K562 (cell line): Measurements from ENCODE around the gene PLD3. TPM values are rescaled to one million over a fixed set of nuclear protein-coding genes. Genes with fewer than 3 reads are reported as not detected.
A peak's percentile ranks its signal among the peaks of the same experiment; 100 is the strongest.

ENCODE experiments used
- BCOR ChIP-seq: fragments of 450-650 bp; IDR thresholded peaks from 2 replicates; pipeline ENCODE4 v1.6.1; 2016
- CBFA2T2 ChIP-seq: fragments of 450-650 bp; conservative IDR thresholded peaks from 2 replicates; pipeline ENCODE4 v1.6.1; 2017; ENCODE audit warnings: mild to moderate bottlenecking
- HDAC1 ChIP-seq, 2 experiments: fragments of 450-650 bp; IDR thresholded peaks; 2 replicates each; pipeline ENCODE4 v1.6.1; 2016 to 2017; ENCODE audit warnings: inconsistent platforms in 1 of 2, mild to moderate bottlenecking in 1 of 2, moderate library complexity in 1 of 2
- HDGF ChIP-seq: fragments of 450-650 bp; IDR thresholded peaks from 2 replicates; pipeline ENCODE4 v1.6.1; 2016
- ILK ChIP-seq: fragments of 450-650 bp; IDR thresholded peaks from 2 replicates; pipeline ENCODE4 v1.6.1; 2016; ENCODE audit warnings: missing genetic modification characterization, low read depth, mild to moderate bottlenecking, missing compliant biosample characterization, moderate library complexity, borderline replicate concordance
- KDM5B ChIP-seq: fragments of 200-600 bp; sonication (generic); IDR thresholded peaks from 2 replicates; pipeline ENCODE4 v1.6.1; 2012; ENCODE audit warnings: low read depth, mild to moderate bottlenecking, moderate library complexity, low read length, control low read depth, inconsistent platforms; ENCODE audit not compliant: insufficient replicate concordance
- NR1H2 ChIP-seq: sonication (generic); formaldehyde crosslinking; IDR thresholded peaks from 2 replicates; pipeline ENCODE4 v1.4.0; 2020; ENCODE audit warnings: mild to moderate bottlenecking, missing genetic modification reagents
- NR2C2 ChIP-seq, 2 experiments: fragments of 200-800 bp in 1 of 2; sonication (Bioruptor generic) in 1 of 2; sonication (generic) in 1 of 2; formaldehyde crosslinking in 1 of 2; IDR thresholded peaks; 2 replicates each; pipeline versions ENCODE4 v1.6.1 to v1.8.0; 2016 to 2022; ENCODE audit warnings: mild to moderate bottlenecking in 1 of 2, missing compliant biosample characterization in 1 of 2, missing genetic modification characterization in 1 of 2, missing genetic modification reagents in 1 of 2
- PHTF2 ChIP-seq: fragments of 250-450 bp; sonication (Bioruptor Pico); IDR thresholded peaks from 2 replicates; pipeline ENCODE4 v1.5.0; 2021; ENCODE audit warnings: mild to moderate bottlenecking
- RBM15 ChIP-seq: fragments of 200-400 bp; formaldehyde crosslinking; IDR thresholded peaks from 2 replicates; pipeline ENCODE4 v1.6.1; 2018; ENCODE audit warnings: mild to moderate bottlenecking, low read length, moderate library complexity; ENCODE audit not compliant: insufficient read depth
- SOX6 ChIP-seq: fragments of 450-650 bp; IDR thresholded peaks from 2 replicates; pipeline ENCODE4 v1.6.1; 2014; ENCODE audit warnings: mild to moderate bottlenecking
- ZNF12 ChIP-seq: sonication (generic); formaldehyde crosslinking; IDR thresholded peaks from 2 replicates; pipeline ENCODE4 v1.4.0; 2020; ENCODE audit warnings: mild to moderate bottlenecking, missing genetic modification reagents
- ZNF436 ChIP-seq: fragments of 250-450, 450-650 bp; sonication (Bioruptor Pico); formaldehyde crosslinking; IDR thresholded peaks from 2 replicates; pipeline ENCODE4 v1.7.0; 2020; ENCODE audit warnings: mild to moderate bottlenecking
- polyA plus RNA-seq, 8 experiments: library from polyadenylated mRNA; depleted of rRNA in 4 of 8; stranded (reverse) in 5 of 8; unstranded in 3 of 8; fragments of >200 nt; fragmentation: Nextera tagmentation in 2 of 8; fragmentation: Illumina TruSeq in 1 of 8; extraction: Ambion mirVana in 2 of 8; extraction: Trizol in 1 of 8; gene quantifications; 2 replicates each; pipeline versions ENCODE4 v1.2.1 to v1.2.3, GENCODE V29; 2011 to 2014; ENCODE audit warnings: inconsistent platforms in 1 of 8, missing spikeins in 1 of 8
- total RNA-seq, 7 experiments: library from RNA; depleted of rRNA in 6 of 7; stranded (reverse); fragments of >200 nt in 6 of 7; fragmentation: Illumina TruSeq in 2 of 7; extraction: Trizol in 2 of 7; gene quantifications; 2 replicates each; pipeline versions ENCODE4 v1.2.1 to v1.2.3, GENCODE V29; 2011 to 2021; ENCODE audit warnings: low replicate concordance in 1 of 7
- TF ChIP-seq, protein P1 (sequence below): fragments of 250-450 bp; sonication (Bioruptor Pico); IDR thresholded peaks from 2 replicates; pipeline ENCODE4 v1.5.0; 2021; ENCODE audit warnings: mild to moderate bottlenecking, moderate library complexity
- TF ChIP-seq, protein P2 (sequence below): fragments of 450-650 bp; formaldehyde crosslinking; IDR thresholded peaks from 2 replicates; pipeline ENCODE4 v1.4.0; 2022; ENCODE audit warnings: missing genetic modification characterization
- TF ChIP-seq, protein P3 (sequence below): IDR thresholded peaks from 2 replicates; pipeline ENCODE4 v1.6.1; 2011; ENCODE audit warnings: borderline replicate concordance, low read depth, mild to moderate bottlenecking, moderate library complexity, low read length; ENCODE audit not compliant: insufficient read depth, poor library complexity, severe bottlenecking
- TF ChIP-seq, protein P4 (sequence below): fragments of 250-450 bp; sonication (Bioruptor Pico); IDR thresholded peaks from 2 replicates; pipeline ENCODE4 v1.8.0; 2021; ENCODE audit warnings: mild to moderate bottlenecking, moderate library complexity

The PLD3 gene
- total and polyA plus RNA-seq, 9 of the 15 experiments (the other 6 are each of a cell fraction or from before 2014, with no cell fraction given): 2.3 to 128 (median 72.7) TPM

DNA sequence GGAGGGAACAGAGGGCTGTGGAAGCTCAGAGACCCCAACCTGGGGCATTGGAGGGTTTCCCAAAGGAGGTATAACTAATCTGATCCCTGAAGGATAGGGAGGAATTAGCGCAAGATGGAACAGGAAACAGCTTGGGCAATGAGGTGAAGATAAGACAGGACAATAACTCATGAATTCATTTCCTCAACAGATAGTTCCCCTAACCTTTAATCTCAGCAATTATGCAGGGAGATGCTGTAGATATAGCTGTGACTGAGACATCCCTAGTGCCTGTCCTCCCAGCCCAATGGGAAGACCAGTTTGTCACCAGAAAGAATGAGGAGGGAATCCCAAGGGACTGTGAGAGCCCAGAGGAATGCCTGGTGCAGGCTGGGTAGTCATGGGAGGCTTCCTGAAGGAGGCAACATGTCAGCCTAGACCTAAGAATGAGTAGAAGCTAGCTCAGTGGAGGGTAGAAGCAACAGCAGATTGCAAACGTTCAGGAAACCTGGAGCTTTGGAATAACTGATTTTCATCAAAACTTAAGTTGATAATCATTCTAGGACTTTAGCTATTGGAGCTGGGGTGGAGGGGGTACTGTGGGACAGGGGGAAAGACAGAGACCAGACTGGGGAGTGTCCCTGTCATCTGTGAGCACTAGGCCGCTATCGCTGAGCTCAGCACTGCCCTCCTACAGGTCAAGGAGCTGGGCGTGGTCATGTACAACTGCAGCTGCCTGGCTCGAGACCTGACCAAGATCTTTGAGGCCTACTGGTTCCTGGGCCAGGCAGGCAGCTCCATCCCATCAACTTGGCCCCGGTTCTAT, 22.7 kb downstream of the PLD3 start (continued):
- TF ChIP-seq NR2C2 (CRISPR knock-in tag; IDR thresholded peaks at IDR 0.05): no peak
- TF ChIP-seq NR2C2 (tag; IDR thresholded peaks at IDR 0.05): no peak
- TF ChIP-seq, protein P1, sequence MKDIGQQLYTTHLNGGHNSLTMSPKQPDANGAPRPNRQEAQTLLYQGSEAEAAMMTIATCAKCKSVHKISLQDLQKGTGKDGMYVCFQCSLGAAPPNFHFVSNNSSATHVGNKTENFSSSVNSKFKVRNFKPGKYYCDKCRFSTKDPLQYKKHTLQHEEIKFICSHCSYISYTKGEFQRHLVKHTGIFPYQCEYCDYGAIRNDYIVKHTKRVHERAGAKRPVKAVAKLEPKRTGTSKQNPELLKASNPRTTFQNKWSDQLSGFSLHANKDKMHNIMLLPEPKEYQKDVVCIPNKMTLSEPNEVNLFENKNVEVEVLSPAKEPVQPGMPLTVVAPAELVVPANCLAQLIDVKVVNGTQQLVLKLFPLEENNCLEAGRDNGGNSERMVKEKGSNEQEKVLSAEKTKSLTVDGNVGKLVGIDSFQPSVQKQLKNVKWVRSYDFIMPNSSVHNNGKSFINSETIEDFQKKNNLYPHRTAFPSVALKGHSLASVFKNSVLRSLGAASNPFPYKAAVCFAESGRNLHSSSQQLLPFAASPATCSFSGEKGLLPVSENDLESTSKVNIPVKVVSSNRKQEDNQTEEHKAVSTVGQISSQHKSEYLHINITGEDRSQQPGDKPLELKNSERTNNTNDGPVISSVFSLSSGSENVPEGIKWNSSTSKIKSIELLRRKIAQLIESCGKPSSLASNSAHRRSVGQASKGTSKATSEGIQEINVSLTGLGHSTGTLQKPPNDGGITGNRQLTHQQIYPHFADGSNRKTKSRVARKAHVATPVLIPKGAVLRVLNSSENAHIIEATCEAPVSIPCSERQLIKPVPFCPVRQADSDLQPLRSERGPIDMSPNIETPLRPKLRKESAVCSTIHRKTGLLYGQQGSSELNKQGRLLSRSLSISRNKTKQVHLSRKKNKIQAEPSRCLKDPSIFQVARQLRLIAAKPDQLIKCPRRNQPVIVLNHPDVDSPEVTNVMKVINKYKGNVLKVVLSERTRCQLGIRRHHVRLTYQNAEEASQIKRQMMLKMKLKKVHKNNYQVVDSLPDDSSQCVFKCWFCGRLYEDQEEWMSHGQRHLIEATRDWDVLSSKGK (CRISPR knock-in tag): no peak
- TF ChIP-seq BCOR: peak; percentile 92
- peak; percentile 50; the same call in 1 of the 2 replicates for TF ChIP-seq SOX6
- TF ChIP-seq, protein P2, sequence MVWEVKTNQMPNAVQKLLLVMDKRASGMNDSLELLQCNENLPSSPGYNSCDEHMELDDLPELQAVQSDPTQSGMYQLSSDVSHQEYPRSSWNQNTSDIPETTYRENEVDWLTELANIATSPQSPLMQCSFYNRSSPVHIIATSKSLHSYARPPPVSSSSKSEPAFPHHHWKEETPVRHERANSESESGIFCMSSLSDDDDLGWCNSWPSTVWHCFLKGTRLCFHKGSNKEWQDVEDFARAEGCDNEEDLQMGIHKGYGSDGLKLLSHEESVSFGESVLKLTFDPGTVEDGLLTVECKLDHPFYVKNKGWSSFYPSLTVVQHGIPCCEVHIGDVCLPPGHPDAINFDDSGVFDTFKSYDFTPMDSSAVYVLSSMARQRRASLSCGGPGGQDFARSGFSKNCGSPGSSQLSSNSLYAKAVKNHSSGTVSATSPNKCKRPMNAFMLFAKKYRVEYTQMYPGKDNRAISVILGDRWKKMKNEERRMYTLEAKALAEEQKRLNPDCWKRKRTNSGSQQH: no peak
- TF ChIP-seq, protein P3, sequence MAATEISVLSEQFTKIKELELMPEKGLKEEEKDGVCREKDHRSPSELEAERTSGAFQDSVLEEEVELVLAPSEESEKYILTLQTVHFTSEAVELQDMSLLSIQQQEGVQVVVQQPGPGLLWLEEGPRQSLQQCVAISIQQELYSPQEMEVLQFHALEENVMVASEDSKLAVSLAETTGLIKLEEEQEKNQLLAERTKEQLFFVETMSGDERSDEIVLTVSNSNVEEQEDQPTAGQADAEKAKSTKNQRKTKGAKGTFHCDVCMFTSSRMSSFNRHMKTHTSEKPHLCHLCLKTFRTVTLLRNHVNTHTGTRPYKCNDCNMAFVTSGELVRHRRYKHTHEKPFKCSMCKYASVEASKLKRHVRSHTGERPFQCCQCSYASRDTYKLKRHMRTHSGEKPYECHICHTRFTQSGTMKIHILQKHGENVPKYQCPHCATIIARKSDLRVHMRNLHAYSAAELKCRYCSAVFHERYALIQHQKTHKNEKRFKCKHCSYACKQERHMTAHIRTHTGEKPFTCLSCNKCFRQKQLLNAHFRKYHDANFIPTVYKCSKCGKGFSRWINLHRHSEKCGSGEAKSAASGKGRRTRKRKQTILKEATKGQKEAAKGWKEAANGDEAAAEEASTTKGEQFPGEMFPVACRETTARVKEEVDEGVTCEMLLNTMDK: no peak
- TF ChIP-seq RBM15: no peak
- TF ChIP-seq ILK (tag): no peak
- TF ChIP-seq CBFA2T2: peak; percentile 78
- TF ChIP-seq NR1H2: no peak
- 0 out of 4 replicates have a peak, but pooled peaks of 1 of the 2 experiments have one; percentile 34 for TF ChIP-seq HDAC1 (IDR thresholded peaks at IDR 0.05)
- TF ChIP-seq, protein P4, sequence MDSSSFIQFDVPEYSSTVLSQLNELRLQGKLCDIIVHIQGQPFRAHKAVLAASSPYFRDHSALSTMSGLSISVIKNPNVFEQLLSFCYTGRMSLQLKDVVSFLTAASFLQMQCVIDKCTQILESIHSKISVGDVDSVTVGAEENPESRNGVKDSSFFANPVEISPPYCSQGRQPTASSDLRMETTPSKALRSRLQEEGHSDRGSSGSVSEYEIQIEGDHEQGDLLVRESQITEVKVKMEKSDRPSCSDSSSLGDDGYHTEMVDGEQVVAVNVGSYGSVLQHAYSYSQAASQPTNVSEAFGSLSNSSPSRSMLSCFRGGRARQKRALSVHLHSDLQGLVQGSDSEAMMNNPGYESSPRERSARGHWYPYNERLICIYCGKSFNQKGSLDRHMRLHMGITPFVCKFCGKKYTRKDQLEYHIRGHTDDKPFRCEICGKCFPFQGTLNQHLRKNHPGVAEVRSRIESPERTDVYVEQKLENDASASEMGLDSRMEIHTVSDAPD (CRISPR knock-in tag): no peak
- TF ChIP-seq PHTF2 (CRISPR knock-in tag): no peak
- peak; percentile 96 for TF ChIP-seq ZNF436 (CRISPR knock-in tag)
- no peak for TF ChIP-seq ZNF12
- no peak for TF ChIP-seq HDGF
- no peak for TF ChIP-seq KDM5B
